ENCODE data around the gene GFOD1. TPM values are rescaled to one million over a fixed set of nuclear protein-coding genes. Genes with fewer than 3 reads are reported as not detected.

Gene GFOD1
- total and polyA plus RNA-seq, 4 donors = 2.6 to 16.8 (median 5.0) TPM

GRCh38 chr6:13402711-13403110, 84.7 kb downstream of the GFOD1 start:
- H3K4me1 ChIP-seq (ENCODE audit: control insufficient read depth in 4 of 4, insufficient read depth in 4 of 4, low read length in 3 of 4) = peaks cover 11 to 34% (median 34%) of the 10 kb centered on the region in 4 donors
- 98% methylated on average over 3 of the region's 3 CpGs for WGBS

GRCh38 chr6:13400772-13401171, 86.6 kb downstream of the GFOD1 start:
- peaks cover 3 to 23% (median 18%) of the 10 kb centered on the region in 4 donors for H3K4me1 ChIP-seq (ENCODE audit: control insufficient read depth in 4 of 4, insufficient read depth in 4 of 4, low read length in 3 of 4)
- no peak for TF ChIP-seq RXRA (IDR thresholded peaks at IDR 0.05)
- no peak for TF ChIP-seq REST (IDR thresholded peaks at IDR 0.05)
- TF ChIP-seq RAD21 (IDR thresholded peaks at IDR 0.05) = no peak
- TF ChIP-seq, protein P1, sequence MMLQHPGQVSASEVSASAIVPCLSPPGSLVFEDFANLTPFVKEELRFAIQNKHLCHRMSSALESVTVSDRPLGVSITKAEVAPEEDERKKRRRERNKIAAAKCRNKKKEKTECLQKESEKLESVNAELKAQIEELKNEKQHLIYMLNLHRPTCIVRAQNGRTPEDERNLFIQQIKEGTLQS (IDR thresholded peaks at IDR 0.05) = no peak
- no peak for TF ChIP-seq FOXA2 (IDR thresholded peaks at IDR 0.05)
- TF ChIP-seq MAX (IDR thresholded peaks at IDR 0.05) = no peak
- no peak for TF ChIP-seq HNF4A (conservative IDR thresholded peaks at IDR 0.05)
- no peak for TF ChIP-seq GABPA (IDR thresholded peaks at IDR 0.05 in 1 of 2, conservative IDR thresholded peaks at IDR 0.05 in 1 of 2)

More at GRCh38 chr6:13402711-13403110, 84.7 kb downstream of the GFOD1 start:
- Histone ChIP-seq H3K4me3 (ENCODE audit: low read depth in 1 of 3, low read length in 3 of 3) (no peak overlapping the region), H3K9ac (ENCODE audit: low read depth in 1 of 2, low read length in 2 of 2) (no peak overlapping the region), H3K27ac (ENCODE audit: low read depth in 1 of 2, low read length in 2 of 2) (no peak overlapping the region), H3K36me3 (ENCODE audit: control insufficient read depth in 4 of 4, insufficient read depth in 3 of 4, low read depth in 1 of 4, low read length in 3 of 4) (no peaks in the 10 kb centered on the region), H3K9me3 (ENCODE audit: control insufficient read depth in 4 of 4, low read length in 3 of 4) (no peaks in the 10 kb centered on the region), H3K27me3 (ENCODE audit: control insufficient read depth in 4 of 4, insufficient read depth in 4 of 4, low read length in 3 of 4) (no peaks in the 10 kb centered on the region)
- DNase-seq (ENCODE audit: low spot score) = no peak
- TF ChIP-seq HNF4A (conservative IDR thresholded peaks at IDR 0.05) = no peak
- TF ChIP-seq YY1 (IDR thresholded peaks at IDR 0.05) = no peak
- no peak for TF ChIP-seq RXRA (IDR thresholded peaks at IDR 0.05)
- TF ChIP-seq EGR1 (IDR thresholded peaks at IDR 0.05; ENCODE audit: low read depth in 2 of 2) = no peak
- no peak for TF ChIP-seq SP1 (IDR thresholded peaks at IDR 0.05)
- TF ChIP-seq GABPA (IDR thresholded peaks at IDR 0.05 in 1 of 2, conservative IDR thresholded peaks at IDR 0.05 in 1 of 2) = no peak
- TF ChIP-seq FOXA1 (IDR thresholded peaks at IDR 0.05) = no peak
- no peak for TF ChIP-seq REST (IDR thresholded peaks at IDR 0.05)
- TF ChIP-seq JUND (IDR thresholded peaks at IDR 0.05) = no peak
- TF ChIP-seq CTCF (IDR thresholded peaks at IDR 0.05; ENCODE audit: low read depth, low read length, missing input control) = no peak
- TF ChIP-seq FOXA2 (IDR thresholded peaks at IDR 0.05) = no peak
- TF ChIP-seq HNF4G (IDR thresholded peaks at IDR 0.05) = no peak
- no peak for TF ChIP-seq NR2F2 (IDR thresholded peaks at IDR 0.05)

More at GRCh38 chr6:13400772-13401171, 86.6 kb downstream of the GFOD1 start:
- H3K36me3 ChIP-seq (ENCODE audit: control insufficient read depth in 4 of 4, insufficient read depth in 3 of 4, low read depth in 1 of 4, low read length in 3 of 4) = no peaks in the 10 kb centered on the region
- DNase-seq (ENCODE audit: low spot score) = peak; percentile 13
- no peaks in the 10 kb centered on the region for H3K27me3 ChIP-seq (ENCODE audit: control insufficient read depth in 4 of 4, insufficient read depth in 4 of 4, low read length in 3 of 4)
- WGBS = 95% methylated on average over 3 of the region's 3 CpGs
- no peak overlapping the region for H3K4me3 ChIP-seq (ENCODE audit: low read depth in 1 of 3, low read length in 3 of 3)
- no peak overlapping the region for H3K27ac ChIP-seq (ENCODE audit: low read depth in 1 of 2, low read length in 2 of 2)
- no peak overlapping the region for H3K9ac ChIP-seq (ENCODE audit: low read depth in 1 of 2, low read length in 2 of 2)
- H3K9me3 ChIP-seq (ENCODE audit: control insufficient read depth in 4 of 4, low read length in 3 of 4) = no peaks in the 10 kb centered on the region
